ENCODE measurements around the gene FH.

FH gene

DNA sequence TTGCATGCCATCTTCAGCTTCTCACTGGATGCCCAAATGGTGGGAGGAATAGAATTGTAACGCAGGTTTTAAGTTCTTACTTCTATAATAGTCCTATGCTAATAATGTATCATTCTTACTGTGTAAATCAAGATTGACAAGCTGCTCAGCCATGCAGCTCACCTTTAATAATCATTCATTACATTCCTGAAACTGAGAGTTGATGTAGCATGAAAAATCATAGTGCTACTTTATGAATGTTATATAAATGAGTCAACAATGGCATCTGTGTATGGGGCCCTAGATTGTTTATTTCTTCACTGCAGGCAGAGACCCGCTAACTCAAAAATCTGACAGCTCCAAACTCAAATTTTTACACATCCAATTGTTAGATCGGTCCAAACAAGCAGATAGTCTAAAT lies 34.4 kb downstream of the FH start:
- Mint-ChIP-seq H3K36me3 (no peaks in the 10 kb centered on the region), H3K27ac (no peak overlapping the region), H3K9me3 (no peaks in the 10 kb centered on the region), H3K4me1 (no peaks in the 10 kb centered on the region), H3K4me3 (no peak overlapping the region)
- DNase-seq (ENCODE audit: low spot score in 2 of 2): no peak
- peak; percentile 84 for ATAC-seq

GRCh38 chr1:241482761-241483250 lies 36.7 kb downstream of the FH start:
- DNase-seq (ENCODE audit: low spot score in 2 of 2) (no peak), ATAC-seq (peak; percentile 44)
- Mint-ChIP-seq H3K27ac (no peak overlapping the region), H3K9me3 (no peaks in the 10 kb centered on the region), H3K4me3 (no peak overlapping the region), H3K36me3 (no peaks in the 10 kb centered on the region), H3K4me1 (no peaks in the 10 kb centered on the region)

GRCh38 chr1:241479294-241479693 lies 40.3 kb downstream of the FH start:
- DNase-seq (ENCODE audit: low spot score in 2 of 2) (no peak), ATAC-seq (no peak)
- Mint-ChIP-seq H3K36me3 (no peaks in the 10 kb centered on the region), H3K27ac (no peak overlapping the region), H3K9me3 (no peaks in the 10 kb centered on the region), H3K4me3 (no peak overlapping the region), H3K4me1 (no peaks in the 10 kb centered on the region)

GRCh38 chr1:241475671-241476070 lies 43.9 kb downstream of the FH start:
- no peak for ATAC-seq

GRCh38 chr1:241473026-241473425 lies 46.5 kb downstream of the FH start:
- H3K9me3 Mint-ChIP-seq: no peaks in the 10 kb centered on the region
- H3K4me1 Mint-ChIP-seq: no peaks in the 10 kb centered on the region
- no peak overlapping the region for H3K27ac Mint-ChIP-seq
- ATAC-seq: no peak
- H3K36me3 Mint-ChIP-seq: no peaks in the 10 kb centered on the region
- no peak overlapping the region for H3K4me3 Mint-ChIP-seq
- no peak for DNase-seq (ENCODE audit: low spot score in 2 of 2)

More at GRCh38 chr1:241475671-241476070, 43.9 kb downstream of the FH start:
- no peak overlapping the region for H3K27ac Mint-ChIP-seq
- H3K4me1 Mint-ChIP-seq: no peaks in the 10 kb centered on the region
- H3K9me3 Mint-ChIP-seq: no peaks in the 10 kb centered on the region
- no peaks in the 10 kb centered on the region for H3K36me3 Mint-ChIP-seq
- H3K4me3 Mint-ChIP-seq: no peak overlapping the region
- DNase-seq (ENCODE audit: low spot score in 2 of 2): no peak

GRCh38 chr1:241470908-241471590 lies 48.5 kb downstream of the FH start:
- Mint-ChIP-seq H3K27ac (no peak overlapping the region), H3K4me3 (no peak overlapping the region), H3K4me1 (no peaks in the 10 kb centered on the region), H3K36me3 (no peaks in the 10 kb centered on the region), H3K9me3 (no peaks in the 10 kb centered on the region)
- DNase-seq (ENCODE audit: low spot score in 2 of 2): no peak
- ATAC-seq: no peak

GRCh38 chr1:241470361-241470760 lies 49.2 kb downstream of the FH start:
- Mint-ChIP-seq H3K9me3 (no peaks in the 10 kb centered on the region), H3K36me3 (no peaks in the 10 kb centered on the region), H3K4me3 (no peak overlapping the region), H3K4me1 (no peaks in the 10 kb centered on the region), H3K27ac (no peak overlapping the region)
- ATAC-seq (no peak), DNase-seq (ENCODE audit: low spot score in 2 of 2) (no peak)

- Mint-ChIP-seq H3K4me3 (no peak overlapping the region), H3K4me1 (no peaks in the 10 kb centered on the region), H3K27ac (no peak overlapping the region), H3K36me3 (no peaks in the 10 kb centered on the region), H3K9me3 (no peaks in the 10 kb centered on the region)
- ATAC-seq: no peak
- DNase-seq (ENCODE audit: low spot score in 2 of 2): no peak
Observed at GRCh38 chr1:241465673-241466072, 53.9 kb downstream of the FH start.

GRCh38 chr1:241464985-241465384 lies 54.6 kb downstream of the FH start:
- H3K4me3 Mint-ChIP-seq: no peak overlapping the region
- DNase-seq (ENCODE audit: low spot score in 2 of 2): no peak
- H3K27ac Mint-ChIP-seq: no peak overlapping the region
- H3K9me3 Mint-ChIP-seq: no peaks in the 10 kb centered on the region
- H3K4me1 Mint-ChIP-seq: no peaks in the 10 kb centered on the region
- ATAC-seq: no peak
- H3K36me3 Mint-ChIP-seq: no peaks in the 10 kb centered on the region

DNA sequence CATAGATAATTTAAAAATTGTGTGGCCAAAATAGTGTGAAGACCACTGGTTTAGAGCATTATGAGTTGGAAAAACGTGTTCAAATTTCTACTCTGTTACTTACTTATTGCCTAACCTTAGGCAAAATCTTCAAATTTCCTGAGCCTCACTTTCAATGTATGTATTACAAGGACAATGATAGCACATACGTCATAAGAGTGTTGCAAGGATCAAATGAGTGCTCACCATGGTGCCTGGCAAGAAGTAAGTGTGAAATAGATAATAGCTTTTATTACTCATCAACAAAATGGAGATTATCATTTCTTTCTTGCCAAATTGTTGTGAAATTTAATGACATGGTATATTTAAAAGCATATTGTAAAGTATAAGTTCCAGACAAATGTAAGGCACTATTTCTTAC lies 57.2 kb downstream of the FH start:
- H3K36me3 Mint-ChIP-seq: no peaks in the 10 kb centered on the region
- no peaks in the 10 kb centered on the region for H3K9me3 Mint-ChIP-seq
- ATAC-seq: no peak
- H3K4me3 Mint-ChIP-seq: no peak overlapping the region
- no peak for DNase-seq (ENCODE audit: low spot score in 2 of 2)
- H3K4me1 Mint-ChIP-seq: no peaks in the 10 kb centered on the region
- no peak overlapping the region for H3K27ac Mint-ChIP-seq

DNA sequence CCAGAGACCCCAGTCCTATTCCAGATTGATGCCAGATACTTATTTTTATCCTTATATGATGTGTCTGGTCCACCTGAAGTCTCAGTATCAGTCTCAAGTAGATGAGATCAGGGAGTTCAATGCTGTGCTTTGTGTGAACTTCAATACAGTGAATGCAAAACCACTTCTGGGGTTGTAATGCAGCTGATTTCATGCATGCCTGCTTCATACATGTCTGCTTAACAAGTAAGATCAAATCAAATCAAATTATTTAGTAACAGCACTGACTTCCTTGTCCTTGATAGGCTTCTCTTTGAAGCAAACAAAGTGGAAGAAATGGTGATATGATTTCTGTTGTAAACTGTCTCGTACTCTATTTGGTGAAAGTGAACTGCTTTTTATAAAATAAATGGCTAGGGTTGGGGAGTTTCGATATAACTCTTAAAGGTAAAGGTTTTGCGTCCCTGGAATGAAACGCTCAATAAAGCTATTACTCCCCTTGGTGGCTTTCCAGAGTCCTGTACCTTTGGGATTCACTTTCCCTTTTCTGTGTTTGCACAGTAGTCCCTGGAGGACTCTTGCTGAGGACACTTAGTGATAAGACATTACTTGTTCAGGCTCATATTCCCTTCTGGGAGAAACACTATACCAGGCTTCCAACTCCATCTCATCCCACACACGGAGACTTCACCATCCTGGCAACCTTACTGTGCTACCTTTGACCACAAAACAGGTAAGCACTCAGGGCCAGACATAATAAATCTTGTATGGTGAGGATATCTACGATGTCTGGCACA lies 59.3 kb downstream of the FH start:
- Mint-ChIP-seq H3K4me3 (no peak overlapping the region), H3K9me3 (no peaks in the 10 kb centered on the region), H3K27ac (no peak overlapping the region), H3K36me3 (no peaks in the 10 kb centered on the region), H3K4me1 (no peaks in the 10 kb centered on the region)
- ATAC-seq (no peak), DNase-seq (ENCODE audit: low spot score in 2 of 2) (no peak)

DNA sequence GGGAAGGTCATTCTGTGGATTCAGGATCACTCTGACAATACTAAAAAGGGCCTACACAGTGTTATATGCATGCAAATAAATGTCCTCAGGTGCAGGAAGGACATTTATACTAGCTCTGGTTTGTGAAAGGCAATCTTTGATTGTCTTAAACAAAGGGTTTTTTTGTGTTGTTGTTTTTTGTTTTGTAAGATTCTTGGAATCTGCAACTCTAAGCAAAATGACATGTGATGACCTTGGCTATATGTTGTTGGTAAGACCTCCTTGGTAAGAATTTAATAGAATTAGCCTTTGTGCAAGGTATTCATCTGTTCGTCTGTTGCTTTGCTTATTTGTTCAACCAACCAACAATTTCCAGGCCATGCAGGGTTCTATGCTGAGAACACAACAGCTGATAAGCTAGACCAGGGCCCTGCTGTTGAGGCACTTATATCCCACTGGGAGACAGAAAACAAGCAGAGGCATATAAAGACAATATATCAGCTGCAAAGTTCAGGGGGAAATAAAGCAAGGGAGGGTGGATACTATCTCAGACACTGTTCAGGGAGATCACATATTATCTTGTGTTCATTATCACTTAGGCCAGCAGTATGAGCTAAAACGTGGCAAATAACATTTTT lies 60.3 kb downstream of the FH start:
- H3K4me3 Mint-ChIP-seq: no peak overlapping the region
- H3K9me3 Mint-ChIP-seq: no peaks in the 10 kb centered on the region
- ATAC-seq (no peak), DNase-seq (ENCODE audit: low spot score in 2 of 2) (no peak)
- H3K4me1 Mint-ChIP-seq: no peaks in the 10 kb centered on the region
- H3K27ac Mint-ChIP-seq: no peak overlapping the region
- no peaks in the 10 kb centered on the region for H3K36me3 Mint-ChIP-seq

DNA sequence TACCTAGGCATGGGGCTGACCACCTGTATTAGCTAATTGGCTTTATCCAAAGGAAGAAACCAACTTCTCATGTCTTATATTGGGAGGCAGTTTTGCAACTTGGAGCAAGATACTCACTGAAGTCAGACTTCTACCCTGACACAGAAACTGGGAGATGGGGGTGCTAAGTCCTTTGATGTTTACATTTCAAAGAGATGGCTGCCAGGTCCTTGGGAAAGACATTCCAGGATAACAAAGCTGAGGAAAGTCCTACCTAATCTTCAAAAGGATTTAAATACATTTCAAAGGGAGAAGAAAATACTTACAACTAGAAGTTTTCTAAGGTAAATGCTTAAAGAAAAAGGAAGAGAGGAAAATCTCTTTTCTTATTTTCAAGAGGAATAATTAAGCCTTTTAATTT lies 62.1 kb downstream of the FH start:
- Mint-ChIP-seq H3K4me1 (no peaks in the 10 kb centered on the region), H3K4me3 (no peak overlapping the region), H3K9me3 (no peaks in the 10 kb centered on the region), H3K36me3 (no peaks in the 10 kb centered on the region), H3K27ac (no peak overlapping the region)
- DNase-seq (ENCODE audit: low spot score in 2 of 2) (no peak), ATAC-seq (no peak)

DNA sequence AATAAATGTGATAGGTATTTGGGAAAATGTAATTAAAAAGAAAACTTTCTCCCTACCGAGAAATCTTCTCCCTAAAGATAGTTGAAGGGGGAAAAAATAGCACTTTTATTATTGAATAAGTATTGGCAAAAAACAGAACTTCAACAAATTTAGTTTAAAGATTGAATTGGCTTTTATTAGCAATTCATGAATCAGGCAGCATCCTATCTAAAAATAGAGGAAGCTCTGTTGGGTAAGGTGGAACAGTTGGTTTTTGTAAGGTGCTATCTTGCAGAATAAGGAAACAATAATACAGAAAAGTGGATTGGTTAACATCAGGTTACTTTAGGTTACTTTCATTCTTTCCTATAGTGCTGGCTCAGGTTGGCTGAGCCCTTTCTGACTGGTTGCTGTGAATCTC lies 62.8 kb downstream of the FH start:
- DNase-seq (ENCODE audit: low spot score in 2 of 2) (no peak), ATAC-seq (no peak)
- Mint-ChIP-seq H3K36me3 (no peaks in the 10 kb centered on the region), H3K9me3 (no peaks in the 10 kb centered on the region), H3K4me3 (no peak overlapping the region), H3K27ac (no peak overlapping the region), H3K4me1 (no peaks in the 10 kb centered on the region)

GRCh38 chr1:241453732-241454131 lies 65.8 kb downstream of the FH start:
- Mint-ChIP-seq H3K9me3 (no peaks in the 10 kb centered on the region), H3K4me1 (no peaks in the 10 kb centered on the region), H3K36me3 (no peaks in the 10 kb centered on the region), H3K4me3 (no peak overlapping the region), H3K27ac (no peak overlapping the region)
- ATAC-seq: no peak
- DNase-seq (ENCODE audit: low spot score in 2 of 2): no peak

GRCh38 chr1:241451956-241452355 lies 67.6 kb downstream of the FH start:
- Mint-ChIP-seq H3K4me3 (no peak overlapping the region), H3K4me1 (no peaks in the 10 kb centered on the region), H3K36me3 (no peaks in the 10 kb centered on the region)

More at GRCh38 chr1:241451956-241452355, 67.6 kb downstream of the FH start:
- ATAC-seq: no peak
- H3K27ac Mint-ChIP-seq: no peak overlapping the region
- no peak for DNase-seq (ENCODE audit: low spot score in 2 of 2)
- no peaks in the 10 kb centered on the region for H3K9me3 Mint-ChIP-seq

Measured in stimulated activated effector memory CD8-positive, alpha-beta T cell treated with anti-CD3 and anti-CD28 coated beads, Interleukin-12 subunit alpha, Interleukin-12 subunit beta, amount 100 ng/mL, for 72 hours (primary cell).